Thyroid gland (tissue), 4 donors: ENCODE measurements around the gene PHEX. TPM values are rescaled to one million over a fixed set of nuclear protein-coding genes. Genes with fewer than 3 reads are reported as not detected.

ENCODE experiments used
- DNase-seq, 2 donors: peaks; one replicate each; pipeline ENCODE4 v3.0.0-alpha.2; 2019
- H3K27ac ChIP-seq, 3 donors: fragments of 200-600 bp; sonication (generic); 1 replicate in 2 of 3; 2 replicates in 1 of 3; pipeline ENCODE4 v1.5.1; 2016 to 2019; ENCODE audit warnings: mild to moderate bottlenecking in 1 of 3, moderate library complexity in 1 of 3
- H3K27me3 ChIP-seq: fragments of 200-600 bp; sonication (generic); one replicate; pipeline ENCODE4 v1.5.1; 2019
- H3K36me3 ChIP-seq, 2 donors: fragments of 200-600 bp; sonication (generic); one replicate each; pipeline ENCODE4 v1.5.1; 2016 to 2019
- H3K4me1 ChIP-seq, 2 donors: fragments of 200-600 bp; sonication (generic); one replicate each; pipeline ENCODE4 v1.5.1; 2017 to 2019
- H3K4me3 ChIP-seq, 3 donors: fragments of 200-600 bp; sonication (generic); replicated peaks in 1 of 3; 1 replicate in 2 of 3; 2 replicates in 1 of 3; pipeline ENCODE4 v1.5.1; 2016; ENCODE audit warnings: mild to moderate bottlenecking in 1 of 3
- H3K9me3 ChIP-seq: fragments of 200-600 bp; sonication (generic); one replicate; pipeline ENCODE4 v1.5.1; 2017
- CTCF ChIP-seq, 6 experiments: fragments of 200-600 bp in 3 of 6; fragments of 450-650 bp in 3 of 6; sonication (generic) in 3 of 6; IDR thresholded peaks; one replicate each; pipeline ENCODE4 v1.5.1; 2016 to 2019; ENCODE audit warnings: antibody characterized with exemption in 6 of 6, mild to moderate bottlenecking in 2 of 6, inconsistent platforms in 1 of 6, moderate library complexity in 1 of 6
- POLR2A ChIP-seq, 2 donors: fragments of 450-650 bp; IDR thresholded peaks; one replicate each; pipeline ENCODE4 v1.6.1; 2017; ENCODE audit warnings: antibody characterized with exemption in 2 of 2, mild to moderate bottlenecking in 2 of 2, moderate library complexity in 1 of 2
- WGBS, 2 donors: methylation state at CpG; one replicate each; pipeline ENCODE4 v1.1.5; 2017; 5-methylcytosine and 5-hydroxymethylcytosine counted together
- intact Hi-C: fragments of 100-400 bp; cut with DNase I; formaldehyde crosslinking; loops from one replicate; pipeline ENCODE4 v1.15.1; 2023
- total RNA-seq, 4 donors: library from RNA; depleted of rRNA; stranded (reverse); fragments of >200 nt; gene quantifications; one replicate each; pipeline ENCODE4 v1.2.3, GENCODE V29; 2016

Gene PHEX
- total RNA-seq, 4 donors from 2014 or later, result 1.5 to 12.4 (median 5.2) TPM

- Histone ChIP-seq H3K4me3 (no peak overlapping the region), H3K9me3 (no peaks in the 10 kb centered on the region), H3K27ac (no peak overlapping the region), H3K4me1 (no peaks in the 10 kb centered on the region), H3K36me3 (no peaks in the 10 kb centered on the region), H3K27me3 (no peaks in the 10 kb centered on the region)
- DNase-seq, result no peak
- 86 to 98% methylated on average over 2 to 3 of the region's 3 CpGs for WGBS, 2 donors
- intact Hi-C loops, result no loop called here
- TF ChIP-seq POLR2A (IDR thresholded peaks at IDR 0.05) (no peak), CTCF (IDR thresholded peaks at IDR 0.05) (no peak)
Observed at GRCh38 chrX:22147942-22148341, 115.8 kb downstream of the PHEX start.

GRCh38 chrX:22148565-22148964 lies 116.4 kb downstream of the PHEX start:
- no peak for TF ChIP-seq CTCF (IDR thresholded peaks at IDR 0.05)
- TF ChIP-seq POLR2A (IDR thresholded peaks at IDR 0.05), result no peak
- 92 to 100% methylated on average over 2 of the region's 2 CpGs for WGBS, 2 donors
- intact Hi-C loops, result no loop called here
- no peaks in the 10 kb centered on the region for H3K4me1 ChIP-seq
- H3K4me3 ChIP-seq, result no peak overlapping the region
- H3K36me3 ChIP-seq, result no peaks in the 10 kb centered on the region
- no peak overlapping the region for H3K27ac ChIP-seq
- no peaks in the 10 kb centered on the region for H3K9me3 ChIP-seq
- no peak for DNase-seq
- H3K27me3 ChIP-seq, result no peaks in the 10 kb centered on the region

GRCh38 chrX:22150371-22150770 lies 118.2 kb downstream of the PHEX start:
- no peak for DNase-seq
- Histone ChIP-seq H3K4me3 (no peak overlapping the region), H3K27me3 (no peaks in the 10 kb centered on the region), H3K4me1 (no peaks in the 10 kb centered on the region), H3K27ac (no peak overlapping the region), H3K36me3 (no peaks in the 10 kb centered on the region), H3K9me3 (no peaks in the 10 kb centered on the region)
- no peak for TF ChIP-seq POLR2A (IDR thresholded peaks at IDR 0.05)
- no peak for TF ChIP-seq CTCF (IDR thresholded peaks at IDR 0.05)
- 90 to 100% methylated on average over 3 of the region's 3 CpGs for WGBS, 2 donors
- intact Hi-C loops, result no loop called here

GRCh38 chrX:22155126-22155525 lies 123.0 kb downstream of the PHEX start:
- Histone ChIP-seq H3K9me3 (no peaks in the 10 kb centered on the region), H3K36me3 (no peaks in the 10 kb centered on the region), H3K27ac (no peak overlapping the region), H3K27me3 (no peaks in the 10 kb centered on the region), H3K4me3 (no peak overlapping the region), H3K4me1 (no peaks in the 10 kb centered on the region)
- intact Hi-C loops, result no loop called here
- TF ChIP-seq POLR2A (IDR thresholded peaks at IDR 0.05), result no peak
- no peak for TF ChIP-seq CTCF (IDR thresholded peaks at IDR 0.05)
- 83 to 87% methylated on average over 6 of the region's 6 CpGs for WGBS, 2 donors
- DNase-seq, result no peak

- intact Hi-C loops, result no loop called here
- no peaks in the 10 kb centered on the region for H3K27me3 ChIP-seq
- TF ChIP-seq CTCF (IDR thresholded peaks at IDR 0.05), result no peak
- TF ChIP-seq POLR2A (IDR thresholded peaks at IDR 0.05), result no peak
- no peaks in the 10 kb centered on the region for H3K9me3 ChIP-seq
- no peaks in the 10 kb centered on the region for H3K36me3 ChIP-seq
- WGBS, 2 donors, result 84 to 90% methylated on average over 5 of the region's 5 CpGs
- H3K4me1 ChIP-seq, result no peaks in the 10 kb centered on the region
- no peak overlapping the region for H3K27ac ChIP-seq
- H3K4me3 ChIP-seq, result no peak overlapping the region
- DNase-seq, result no peak
Observed at GRCh38 chrX:22159071-22159470, 126.9 kb downstream of the PHEX start.
